NCI-H2227 (cell line): ENCODE results near the gene UGT1A6.
"Not testable (repeated sequence)": the region's sequence is repeated elsewhere in the genome, so short reads cannot be mapped to it uniquely, and the experiment has no call there.

Experiments used
- DNase-seq: peaks from one replicate; lab custom pipeline; 2025; ENCODE audit not compliant: unreplicated experiment; lab: John Stamatoyannopoulos, UW

UGT1A6 gene

GRCh38 chr2:233692648-233693047, at the start of gene UGT1A6:
Gene UGT1A6, plus strand, starts transcription at chr2:233692890. Its CDS starts 115 bp downstream, at chr2:233693005.
- no peak for DNase-seq

GRCh38 chr2:233643128-233643527, 49.6 kb upstream of the UGT1A6 start:
- DNase-seq, result no peak

- not testable (repeated sequence) for DNase-seq
Measured at GRCh38 chr2:233646033-233646432, 46.7 kb upstream of the UGT1A6 start.

GRCh38 chr2:233650981-233651380, 41.7 kb upstream of the UGT1A6 start:
- DNase-seq, result no peak

GRCh38 chr2:233651430-233651829, 41.3 kb upstream of the UGT1A6 start:
- no peak for DNase-seq

GRCh38 chr2:233654501-233654900, 38.2 kb upstream of the UGT1A6 start:
- DNase-seq, result no peak

GRCh38 chr2:233655043-233655442, 37.6 kb upstream of the UGT1A6 start:
- no peak for DNase-seq

- DNase-seq, result not testable (repeated sequence)
Measured at GRCh38 chr2:233655943-233656342, 36.7 kb upstream of the UGT1A6 start.

GRCh38 chr2:233656443-233656842, 36.2 kb upstream of the UGT1A6 start:
- no peak for DNase-seq

GRCh38 chr2:233658610-233659009, 34.1 kb upstream of the UGT1A6 start:
- no peak for DNase-seq

GRCh38 chr2:233663911-233664310, 28.8 kb upstream of the UGT1A6 start:
- DNase-seq, result no peak

GRCh38 chr2:233668605-233669260, 24.0 kb upstream of the UGT1A6 start:
- no peak for DNase-seq

GRCh38 chr2:233671290-233672161, 21.2 kb upstream of the UGT1A6 start, which contains the start of gene UGT1A9:
Gene UGT1A9, plus strand, starts transcription at chr2:233671898. Its CDS starts 37 bp downstream, at chr2:233671935.
- no peak for DNase-seq

GRCh38 chr2:233672886-233673285, 19.8 kb upstream of the UGT1A6 start:
- no peak for DNase-seq

GRCh38 chr2:233673896-233674295, 18.8 kb upstream of the UGT1A6 start:
- no peak for DNase-seq

GRCh38 chr2:233674314-233674713, 18.4 kb upstream of the UGT1A6 start:
- DNase-seq, result no peak

- no peak for DNase-seq
Measured at GRCh38 chr2:233674995-233675394, 17.7 kb upstream of the UGT1A6 start.

- DNase-seq, result no peak
Measured at GRCh38 chr2:233676046-233676445, 16.6 kb upstream of the UGT1A6 start.

- DNase-seq, result no peak
Measured at GRCh38 chr2:233679196-233679595, 13.5 kb upstream of the UGT1A6 start.

GRCh38 chr2:233680361-233681045, 12.2 kb upstream of the UGT1A6 start:
- DNase-seq, result no peak

GRCh38 chr2:233681521-233682099, 11.1 kb upstream of the UGT1A6 start, which contains the start of gene UGT1A7:
Gene UGT1A7, plus strand, starts transcription at chr2:233681901. Its CDS starts 37 bp downstream, at chr2:233681938.
- DNase-seq, result no peak
